Suprapubic skin (tissue), 4 donors: ENCODE measurements around the gene CADM1. TPM values are rescaled to one million over a fixed set of nuclear protein-coding genes. Genes with fewer than 3 reads are reported as not detected.

Experiments used
- DNase-seq, 2 donors: peaks; one replicate each; pipeline ENCODE4 v3.0.0-alpha.2; 2019; ENCODE audit warnings: low spot score in 2 of 2
- H3K27ac ChIP-seq: fragments of 200-600 bp; sonication (generic); one replicate; pipeline ENCODE4 v1.5.1; 2019
- H3K27me3 ChIP-seq: fragments of 200-600 bp; sonication (generic); one replicate; pipeline ENCODE4 v1.5.1; 2019
- H3K36me3 ChIP-seq: fragments of 200-600 bp; sonication (generic); one replicate; pipeline ENCODE4 v1.5.1; 2019
- H3K4me1 ChIP-seq: fragments of 200-600 bp; sonication (generic); one replicate; pipeline ENCODE4 v1.5.1; 2019
- H3K4me3 ChIP-seq: fragments of 200-600 bp; sonication (generic); one replicate; pipeline ENCODE4 v1.5.1; 2019; ENCODE audit warnings: mild to moderate bottlenecking
- H3K9me3 ChIP-seq: fragments of 200-600 bp; sonication (generic); one replicate; pipeline ENCODE4 v1.5.1; 2019
- CTCF ChIP-seq, 2 donors: fragments of 200-600 bp in 1 of 2; fragments of 450-650 bp in 1 of 2; sonication (generic) in 1 of 2; IDR thresholded peaks; one replicate each; pipeline ENCODE4 v1.5.1; 2016 to 2019; ENCODE audit warnings: antibody characterized with exemption in 2 of 2, mild to moderate bottlenecking in 1 of 2, moderate library complexity in 1 of 2
- EP300 ChIP-seq: sonication (generic); formaldehyde crosslinking; IDR thresholded peaks from one replicate; pipeline ENCODE4 v1.6.1; 2017; ENCODE audit warnings: antibody characterized with exemption
- POLR2A ChIP-seq, 2 donors: fragments of 450-650 bp; IDR thresholded peaks; one replicate each; pipeline ENCODE4 v1.6.1; 2017; ENCODE audit warnings: antibody characterized with exemption in 2 of 2, mild to moderate bottlenecking in 2 of 2, moderate library complexity in 2 of 2
- POLR2AphosphoS5 ChIP-seq, 3 donors: sonication (generic); formaldehyde crosslinking; IDR thresholded peaks; one replicate each; pipeline ENCODE4 v1.6.1; 2017; ENCODE audit warnings: antibody characterized with exemption in 3 of 3
- WGBS: methylation state at CpG from one replicate; pipeline ENCODE4 v1.1.5; 2018; 5-methylcytosine and 5-hydroxymethylcytosine counted together
- total RNA-seq, 4 donors: library from RNA; depleted of rRNA; stranded (reverse); fragments of >200 nt; gene quantifications; one replicate each; pipeline ENCODE4 v1.1.0, GENCODE V29; 2016

CADM1 gene
- total RNA-seq, 4 donors from 2014 or later: 13.3 to 26.2 (median 15.3) TPM

DNA sequence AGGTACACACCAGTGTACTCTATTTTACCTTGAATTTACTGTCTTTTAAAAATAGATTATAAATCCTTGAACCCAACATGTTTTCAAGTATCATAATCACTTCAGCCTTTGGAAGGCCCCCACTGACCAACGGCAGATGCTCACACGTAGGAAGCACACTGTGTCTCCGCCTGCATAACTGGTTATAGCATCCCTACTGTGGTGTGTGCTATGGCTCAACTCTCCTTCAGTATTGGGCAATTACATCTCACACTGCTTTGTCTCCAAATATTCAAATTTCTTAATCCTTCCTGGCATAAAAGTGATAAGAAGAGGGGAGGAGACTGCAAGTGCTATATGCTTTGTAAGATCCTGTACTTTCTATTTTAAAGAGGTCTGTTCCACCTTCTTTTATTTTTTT is 165.7 kb downstream of the CADM1 start:
- Histone ChIP-seq H3K27me3 (no peaks in the 10 kb centered on the region), H3K4me1 (no peaks in the 10 kb centered on the region), H3K4me3 (no peak overlapping the region), H3K27ac (no peak overlapping the region), H3K9me3 (no peaks in the 10 kb centered on the region), H3K36me3 (no peaks in the 10 kb centered on the region)
- no peak for TF ChIP-seq POLR2A (IDR thresholded peaks at IDR 0.05)
- DNase-seq: no peak
- 64% methylated on average over 3 of the region's 3 CpGs for WGBS

- WGBS: 57% methylated on average over 3 of the region's 3 CpGs
- H3K4me3 ChIP-seq: no peak overlapping the region
- no peaks in the 10 kb centered on the region for H3K36me3 ChIP-seq
- no peak for DNase-seq
- H3K27me3 ChIP-seq: peaks cover 6% of the 10 kb centered on the region
- H3K9me3 ChIP-seq: no peaks in the 10 kb centered on the region
- H3K4me1 ChIP-seq: no peaks in the 10 kb centered on the region
- H3K27ac ChIP-seq: no peak overlapping the region
- TF ChIP-seq CTCF (IDR thresholded peaks at IDR 0.05) (peak; percentile 39 to 58), POLR2AphosphoS5 (IDR thresholded peaks at IDR 0.05) (no peak)
Observed at GRCh38 chr11:115334932-115335788, 169.1 kb downstream of the CADM1 start.

GRCh38 chr11:115333949-115334348 is 170.3 kb downstream of the CADM1 start:
- TF ChIP-seq EP300: no peak
- TF ChIP-seq POLR2A (IDR thresholded peaks at IDR 0.05): no peak
- TF ChIP-seq CTCF (IDR thresholded peaks at IDR 0.05): no peak
- no peak for TF ChIP-seq POLR2AphosphoS5 (IDR thresholded peaks at IDR 0.05)
- Histone ChIP-seq H3K27ac (no peak overlapping the region), H3K27me3 (peaks cover 6% of the 10 kb centered on the region), H3K4me1 (no peaks in the 10 kb centered on the region), H3K4me3 (no peak overlapping the region), H3K36me3 (no peaks in the 10 kb centered on the region), H3K9me3 (no peaks in the 10 kb centered on the region)
- DNase-seq: no peak
- WGBS: 75% methylated on average over 1 of the region's 1 CpG

GRCh38 chr11:115333121-115333520 is 171.1 kb downstream of the CADM1 start:
- no peak overlapping the region for H3K27ac ChIP-seq
- TF ChIP-seq POLR2A (IDR thresholded peaks at IDR 0.05) (no peak), CTCF (IDR thresholded peaks at IDR 0.05) (no peak), POLR2AphosphoS5 (IDR thresholded peaks at IDR 0.05) (no peak), EP300 (no peak)
- H3K9me3 ChIP-seq: no peaks in the 10 kb centered on the region
- WGBS: 56% methylated on average over 2 of the region's 2 CpGs
- H3K4me1 ChIP-seq: no peaks in the 10 kb centered on the region
- no peak for DNase-seq
- no peak overlapping the region for H3K4me3 ChIP-seq
- no peaks in the 10 kb centered on the region for H3K36me3 ChIP-seq
- H3K27me3 ChIP-seq: peaks cover 6% of the 10 kb centered on the region

DNA sequence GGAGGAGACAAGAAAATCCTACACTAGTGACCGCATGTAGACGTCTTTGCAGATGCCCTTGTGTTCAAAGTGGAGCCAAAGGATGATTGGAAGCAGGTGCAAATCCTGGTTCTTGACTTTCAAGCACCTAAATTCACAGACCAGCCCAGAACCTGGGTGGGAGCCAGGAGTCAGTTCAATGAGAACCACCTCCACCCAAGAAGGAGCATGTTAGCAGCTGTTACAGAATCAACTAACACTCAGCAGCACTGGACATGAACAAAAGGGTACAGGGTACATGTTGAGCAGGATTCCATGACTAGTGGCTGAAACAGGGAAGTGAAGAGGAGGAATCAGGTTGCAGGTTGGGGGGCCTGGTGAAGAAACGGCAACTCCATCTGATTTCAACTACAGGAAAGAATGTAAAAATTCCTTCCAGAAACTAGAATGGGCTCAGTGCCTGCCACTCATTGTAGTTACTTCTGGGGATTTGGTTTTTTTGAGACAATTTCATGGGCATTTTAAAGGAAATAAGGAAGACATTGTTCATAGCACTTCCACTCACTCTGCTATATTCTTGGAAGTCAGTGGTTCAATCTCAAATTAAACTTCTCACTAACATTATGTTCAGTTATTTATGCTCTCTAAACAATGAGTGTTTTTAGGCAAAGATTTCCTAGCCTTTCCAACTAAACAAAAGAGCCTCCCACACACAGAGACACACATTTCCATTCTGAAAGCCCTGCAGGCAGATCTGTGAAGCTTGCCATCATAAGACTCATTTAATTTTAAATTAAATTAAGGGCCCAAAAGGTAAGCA is 173.3 kb downstream of the CADM1 start:
- no peaks in the 10 kb centered on the region for H3K36me3 ChIP-seq
- H3K27me3 ChIP-seq: peaks cover 6% of the 10 kb centered on the region
- TF ChIP-seq POLR2A (IDR thresholded peaks at IDR 0.05) (no peak), EP300 (no peak), POLR2AphosphoS5 (IDR thresholded peaks at IDR 0.05) (no peak), CTCF (IDR thresholded peaks at IDR 0.05) (no peak)
- H3K9me3 ChIP-seq: no peaks in the 10 kb centered on the region
- H3K4me1 ChIP-seq: no peaks in the 10 kb centered on the region
- no peak overlapping the region for H3K4me3 ChIP-seq
- no peak overlapping the region for H3K27ac ChIP-seq
- DNase-seq: no peak
- 71% methylated on average over 3 of the region's 3 CpGs for WGBS
